Measurements from ENCODE around the gene ZNF335. TPM values are rescaled to one million over a fixed set of nuclear protein-coding genes. Genes with fewer than 3 reads are reported as not detected.

The ZNF335 gene
- total RNA-seq, 2 experiments from 2014 or later = 26.8 to 28.0 TPM

DNA sequence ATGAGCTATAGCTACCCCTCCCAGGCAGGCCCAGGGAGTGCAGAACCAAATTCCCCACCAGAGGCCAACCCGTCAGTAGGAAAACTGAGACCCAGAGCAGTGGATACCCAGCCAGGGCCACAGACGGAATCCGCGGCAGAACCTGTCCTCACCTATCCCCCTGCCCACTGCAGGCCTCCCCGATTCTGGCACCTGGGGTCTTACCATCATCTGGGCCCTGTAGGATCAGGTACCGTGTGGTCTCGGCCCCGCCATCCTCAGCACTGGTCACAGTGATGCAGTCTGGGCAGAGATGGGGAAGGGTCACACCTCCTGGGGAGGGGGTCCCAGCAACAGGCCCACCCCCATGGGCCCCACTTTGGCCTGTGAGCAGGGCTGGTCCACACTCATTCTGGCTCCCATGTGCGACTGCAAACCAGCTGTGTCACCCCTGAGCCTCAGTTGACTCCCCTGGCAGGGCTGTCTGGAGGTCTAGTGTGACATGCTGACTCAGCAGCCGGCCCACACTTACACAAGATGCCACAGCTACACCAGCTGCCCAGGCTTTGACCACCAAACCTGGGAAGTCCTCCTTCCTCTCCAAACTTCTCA, 3.8 kb downstream of the ZNF335 start:
- no peak for DNase-seq
- CTCF ChIA-PET = interaction anchor here (0.6 to 5.8 kb wide), 13 partner anchors 9 to 664 kb away, joined by 3 to 62 read pairs (median 5); no protein-coding TSS in a partner anchor
- Mint-ChIP-seq H3K9me3 (no peaks in the 10 kb centered on the region), H3K4me3 (no peak overlapping the region), H3K36me3 (ENCODE audit: low read depth) (peaks cover 15% of the 10 kb centered on the region), H3K4me1 (ENCODE audit: low read depth) (peaks cover 18% of the 10 kb centered on the region), H3K27ac (no peak overlapping the region), H3K27me3 (ENCODE audit: low read depth) (no peaks in the 10 kb centered on the region)
- intact Hi-C loops (cut with micrococcal nuclease) = no loop called here

- Mint-ChIP-seq H3K9me3 (no peaks in the 10 kb centered on the region), H3K4me1 (ENCODE audit: low read depth) (peaks cover 17% of the 10 kb centered on the region), H3K4me3 (no peak overlapping the region), H3K36me3 (ENCODE audit: low read depth) (peaks cover 17% of the 10 kb centered on the region), H3K27ac (no peak overlapping the region), H3K27me3 (ENCODE audit: low read depth) (no peaks in the 10 kb centered on the region)
- CTCF ChIA-PET = interaction anchor here (0.6 to 5.8 kb wide), 7 partner anchors 8 to 664 kb away, joined by 3 to 62 read pairs (median 6); no protein-coding TSS in a partner anchor
- intact Hi-C loops (cut with micrococcal nuclease) = no loop called here
- no peak for DNase-seq
Observed at GRCh38 chr20:45967551-45968080, 4.4 kb downstream of the ZNF335 start.

DNA sequence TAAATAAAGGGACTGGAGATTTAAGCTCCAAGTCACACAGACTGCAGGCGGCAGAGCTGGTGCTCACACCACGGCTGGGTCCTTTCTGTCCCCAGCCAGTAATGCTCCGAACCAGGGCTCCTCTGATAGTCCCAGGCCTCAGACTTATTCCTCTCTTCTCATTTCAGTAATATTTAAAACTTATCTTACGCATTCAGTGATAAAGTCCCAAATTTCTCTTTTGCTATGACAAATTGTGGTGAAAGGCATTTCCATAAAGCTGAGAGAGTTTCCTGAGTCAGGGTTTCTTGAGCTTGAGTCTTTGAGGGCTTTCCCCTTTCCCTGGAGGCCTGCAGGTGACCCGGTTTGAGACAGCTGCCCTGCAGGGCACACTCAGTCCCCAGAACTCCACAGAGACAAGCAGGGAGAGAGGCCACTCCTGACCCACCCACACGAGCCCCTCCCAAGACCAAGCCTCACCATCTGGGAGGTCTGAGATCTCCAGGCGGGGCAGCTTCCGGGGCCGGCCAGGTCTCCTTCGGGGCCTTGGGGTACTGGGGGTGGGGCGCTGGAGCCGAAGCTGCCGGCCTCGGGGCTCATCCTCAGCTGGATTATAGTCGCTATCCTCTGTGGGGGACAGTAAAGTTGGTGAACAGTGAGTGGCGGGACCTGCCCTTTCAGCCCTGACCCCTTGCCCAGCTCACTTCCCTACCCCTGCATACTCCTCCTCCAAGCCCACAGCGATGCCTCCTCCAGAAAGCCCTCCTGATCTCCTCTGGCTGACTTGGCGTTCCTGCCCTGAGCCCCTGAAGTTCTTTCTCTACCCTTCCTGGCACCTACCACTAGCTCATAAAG, 6.6 kb downstream of the ZNF335 start:
- no peak overlapping the region for H3K27ac Mint-ChIP-seq

DNA sequence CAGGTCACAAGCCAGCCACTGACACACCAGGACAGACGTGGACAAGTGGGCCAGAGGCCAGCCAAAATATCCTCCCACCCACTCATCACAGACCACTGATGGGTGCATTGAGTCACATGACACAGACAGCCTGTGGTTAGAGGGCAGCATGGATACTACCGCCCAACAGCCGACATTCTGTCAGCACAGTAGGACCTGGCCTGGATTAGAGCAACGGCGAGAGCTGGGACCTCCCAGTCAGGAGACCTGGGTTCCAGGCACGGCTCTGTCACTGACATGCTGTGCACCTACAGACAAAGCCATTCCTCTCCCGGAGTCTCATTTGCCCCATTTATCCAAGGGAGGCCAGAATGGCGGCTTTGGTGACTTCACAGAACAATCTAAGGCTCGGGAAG, 8.0 kb downstream of the ZNF335 start:
- H3K27ac Mint-ChIP-seq = no peak overlapping the region
- intact Hi-C loops (cut with micrococcal nuclease) = no loop called here

More for the DNA sequence above, 6.6 kb downstream of the ZNF335 start:
- H3K4me3 Mint-ChIP-seq = no peak overlapping the region
- DNase-seq = no peak
- no peaks in the 10 kb centered on the region for H3K27me3 Mint-ChIP-seq (ENCODE audit: low read depth)
- peaks cover 13% of the 10 kb centered on the region for H3K4me1 Mint-ChIP-seq (ENCODE audit: low read depth)
- CTCF ChIA-PET = interaction anchor here (0.6 to 3.4 kb wide), 2 partner anchors 9 to 166 kb away, joined by 6 to 14 read pairs; no protein-coding TSS in a partner anchor
- H3K9me3 Mint-ChIP-seq = no peaks in the 10 kb centered on the region
- peaks cover 20% of the 10 kb centered on the region for H3K36me3 Mint-ChIP-seq (ENCODE audit: low read depth)
- intact Hi-C loops (cut with micrococcal nuclease) = no loop called here

DNA sequence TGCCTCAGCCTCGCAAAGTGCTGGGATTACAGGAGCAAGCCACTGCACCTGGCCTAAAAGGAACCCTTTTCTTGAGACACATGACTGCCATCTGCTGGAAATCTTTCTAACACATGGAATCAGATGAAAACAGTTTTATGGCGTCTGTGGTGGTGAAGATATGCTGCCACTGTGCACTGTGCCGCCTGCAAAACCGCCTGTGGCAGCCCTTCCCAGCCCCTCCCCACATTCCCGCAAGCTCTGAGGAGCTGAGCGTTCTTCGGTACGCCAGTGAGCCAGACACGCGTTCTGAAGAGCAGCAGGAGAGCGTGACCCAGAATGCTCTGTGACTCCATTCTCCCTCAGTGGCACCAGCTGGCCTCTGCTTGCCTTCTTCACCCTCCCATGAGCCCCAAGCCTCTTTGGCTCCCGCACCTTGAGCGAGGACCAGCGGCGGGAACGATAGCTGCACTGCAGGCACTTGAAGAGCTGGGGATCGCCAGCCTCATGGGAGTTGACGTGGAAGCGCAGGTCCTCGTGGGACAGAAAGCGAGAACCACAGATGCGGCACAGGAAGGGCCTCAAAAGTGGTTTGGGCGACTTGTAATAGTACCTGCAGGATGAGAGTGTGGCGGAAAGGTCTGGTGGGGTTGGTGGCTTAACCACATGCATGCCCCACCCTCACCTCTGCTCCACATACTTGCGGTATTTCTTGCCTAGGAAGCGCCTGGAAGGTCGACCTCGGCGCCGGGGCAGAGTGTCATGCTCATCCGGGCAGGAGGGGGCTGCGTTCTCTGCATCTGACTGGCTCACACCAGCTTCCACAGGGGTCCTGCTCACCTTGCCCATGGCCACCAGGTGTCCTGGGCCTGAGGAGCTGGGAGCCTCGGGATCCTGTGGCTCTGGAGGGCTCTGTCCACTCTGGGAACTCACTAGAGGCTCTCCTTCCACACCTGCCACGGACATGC, 8.7 kb downstream of the ZNF335 start:
- H3K36me3 Mint-ChIP-seq (ENCODE audit: low read depth) = peaks cover 41% of the 10 kb centered on the region
- no peak for DNase-seq
- no peaks in the 10 kb centered on the region for H3K9me3 Mint-ChIP-seq
- no peak overlapping the region for H3K27ac Mint-ChIP-seq
- intact Hi-C loops (cut with micrococcal nuclease) = loop anchor here (1.0 to 2.0 kb wide), 3 partner anchors 31 to 164 kb away; no protein-coding TSS in a partner anchor
- H3K4me1 Mint-ChIP-seq (ENCODE audit: low read depth) = peaks cover 2% of the 10 kb centered on the region
- CTCF ChIA-PET = interaction anchor here (2.8 to 3.4 kb wide), 3 partner anchors 73 to 164 kb away, joined by 8 to 22 read pairs (median 14); partner anchors contain the start of genes CTSA and NEURL2
- no peaks in the 10 kb centered on the region for H3K27me3 Mint-ChIP-seq (ENCODE audit: low read depth)
- no peak overlapping the region for H3K4me3 Mint-ChIP-seq

More for the DNA sequence above, 8.0 kb downstream of the ZNF335 start:
- Mint-ChIP-seq H3K36me3 (ENCODE audit: low read depth) (peaks cover 34% of the 10 kb centered on the region), H3K4me3 (no peak overlapping the region), H3K9me3 (no peaks in the 10 kb centered on the region), H3K27me3 (ENCODE audit: low read depth) (no peaks in the 10 kb centered on the region), H3K4me1 (ENCODE audit: low read depth) (peaks cover 2% of the 10 kb centered on the region)
- no peak for DNase-seq
- CTCF ChIA-PET = interaction anchor here (3.4 kb wide), 1 partner anchor 164 kb away, joined by 14 read pairs; no protein-coding TSS in a partner anchor

DNA sequence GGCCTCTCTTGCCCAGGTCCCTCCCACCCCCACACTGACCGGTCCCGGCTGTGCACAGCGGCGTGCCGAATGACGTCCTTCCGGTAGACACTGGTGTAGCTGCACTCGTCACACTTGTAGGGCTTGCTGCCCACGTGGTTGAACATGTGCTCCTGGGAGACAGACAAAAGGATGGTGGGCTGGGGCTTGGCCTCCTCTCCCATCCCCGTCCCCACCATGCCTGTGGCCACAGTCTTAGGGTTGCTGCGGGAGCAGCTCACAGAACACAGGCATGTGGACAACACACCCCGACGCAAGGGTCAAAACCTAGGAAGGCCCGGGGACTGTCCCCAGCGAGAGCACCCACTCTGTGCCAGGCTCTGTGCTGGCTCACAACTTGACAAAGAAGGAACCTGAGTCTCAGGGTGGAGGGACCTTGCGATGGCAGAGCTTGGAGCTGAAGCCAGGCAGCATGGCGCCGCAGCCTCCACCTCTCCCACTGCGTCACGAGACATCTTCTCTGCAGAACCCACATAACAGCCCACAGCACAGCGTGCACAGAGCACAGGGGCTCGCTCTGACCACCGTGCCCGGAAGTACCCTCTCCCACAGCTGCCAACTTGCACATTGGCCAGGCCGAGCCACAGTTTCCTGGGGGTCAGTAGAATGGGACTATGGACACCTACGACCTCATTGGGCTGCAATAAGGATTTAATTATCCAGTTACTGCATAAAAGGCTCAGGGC, 9.8 kb downstream of the ZNF335 start:
- H3K36me3 Mint-ChIP-seq (ENCODE audit: low read depth) = peaks cover 42% of the 10 kb centered on the region
- peaks cover 2% of the 10 kb centered on the region for H3K4me1 Mint-ChIP-seq (ENCODE audit: low read depth)
- CTCF ChIA-PET = interaction anchor here (0.5 to 5.7 kb wide), 5 partner anchors 7 to 220 kb away, joined by 4 to 62 read pairs (median 14); partner anchors contain the start of genes CTSA and NEURL2
- no peak overlapping the region for H3K4me3 Mint-ChIP-seq
- no peak for DNase-seq
- no peaks in the 10 kb centered on the region for H3K27me3 Mint-ChIP-seq (ENCODE audit: low read depth)
- H3K9me3 Mint-ChIP-seq = no peaks in the 10 kb centered on the region
- intact Hi-C loops (cut with micrococcal nuclease) = loop anchor here (2.0 kb wide), 2 partner anchors 29 to 137 kb away; no protein-coding TSS in a partner anchor
- H3K27ac Mint-ChIP-seq = no peak overlapping the region

GRCh38 chr20:45959956-45960630, 11.9 kb downstream of the ZNF335 start:
- intact Hi-C loops (cut with micrococcal nuclease) = no loop called here
- DNase-seq = no peak
- Mint-ChIP-seq H3K36me3 (ENCODE audit: low read depth) (peaks cover 35% of the 10 kb centered on the region), H3K4me3 (no peak overlapping the region), H3K27me3 (ENCODE audit: low read depth) (no peaks in the 10 kb centered on the region), H3K9me3 (no peaks in the 10 kb centered on the region), H3K4me1 (ENCODE audit: low read depth) (no peaks in the 10 kb centered on the region), H3K27ac (no peak overlapping the region)
- CTCF ChIA-PET = interaction anchor here (0.9 to 5.7 kb wide), 3 partner anchors 9 to 135 kb away, joined by 4 to 62 read pairs (median 22); no protein-coding TSS in a partner anchor

GRCh38 chr20:45959126-45959525, 12.9 kb downstream of the ZNF335 start:
- Mint-ChIP-seq H3K4me1 (ENCODE audit: low read depth) (no peaks in the 10 kb centered on the region), H3K27ac (no peak overlapping the region), H3K9me3 (no peaks in the 10 kb centered on the region), H3K4me3 (no peak overlapping the region), H3K27me3 (ENCODE audit: low read depth) (no peaks in the 10 kb centered on the region), H3K36me3 (ENCODE audit: low read depth) (peaks cover 32% of the 10 kb centered on the region)
- no peak for DNase-seq
- CTCF ChIA-PET = interaction anchor here (5.7 kb wide), 1 partner anchor 10 kb away, joined by 62 read pairs; no protein-coding TSS in a partner anchor
- intact Hi-C loops (cut with micrococcal nuclease) = no loop called here

DNA sequence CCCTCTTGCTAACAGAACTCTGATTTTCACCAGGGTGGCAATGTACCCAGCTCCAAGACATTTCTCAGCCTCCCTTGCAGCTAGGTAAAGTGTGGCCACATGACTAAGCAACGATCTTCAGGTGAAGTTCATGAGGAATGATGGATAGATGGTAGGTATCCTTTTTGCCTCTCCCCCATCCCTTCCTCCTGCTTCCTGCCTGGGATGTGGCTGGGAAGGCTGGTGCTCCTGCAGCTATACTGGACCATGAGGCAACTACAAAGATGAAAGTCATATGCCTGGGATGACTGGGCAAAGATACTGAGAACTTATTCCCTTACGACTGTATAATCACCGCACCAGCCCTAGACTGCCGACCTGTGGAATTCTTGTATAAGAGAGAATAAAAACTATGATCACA, 13.4 kb downstream of the ZNF335 start:
- Mint-ChIP-seq H3K9me3 (no peaks in the 10 kb centered on the region), H3K4me3 (no peak overlapping the region), H3K4me1 (ENCODE audit: low read depth) (no peaks in the 10 kb centered on the region), H3K27ac (no peak overlapping the region), H3K27me3 (ENCODE audit: low read depth) (no peaks in the 10 kb centered on the region), H3K36me3 (ENCODE audit: low read depth) (peaks cover 31% of the 10 kb centered on the region)
- DNase-seq = no peak
- intact Hi-C loops (cut with micrococcal nuclease) = no loop called here
- CTCF ChIA-PET = interaction anchor here (5.7 kb wide), 1 partner anchor 11 kb away, joined by 62 read pairs; no protein-coding TSS in a partner anchor

DNA sequence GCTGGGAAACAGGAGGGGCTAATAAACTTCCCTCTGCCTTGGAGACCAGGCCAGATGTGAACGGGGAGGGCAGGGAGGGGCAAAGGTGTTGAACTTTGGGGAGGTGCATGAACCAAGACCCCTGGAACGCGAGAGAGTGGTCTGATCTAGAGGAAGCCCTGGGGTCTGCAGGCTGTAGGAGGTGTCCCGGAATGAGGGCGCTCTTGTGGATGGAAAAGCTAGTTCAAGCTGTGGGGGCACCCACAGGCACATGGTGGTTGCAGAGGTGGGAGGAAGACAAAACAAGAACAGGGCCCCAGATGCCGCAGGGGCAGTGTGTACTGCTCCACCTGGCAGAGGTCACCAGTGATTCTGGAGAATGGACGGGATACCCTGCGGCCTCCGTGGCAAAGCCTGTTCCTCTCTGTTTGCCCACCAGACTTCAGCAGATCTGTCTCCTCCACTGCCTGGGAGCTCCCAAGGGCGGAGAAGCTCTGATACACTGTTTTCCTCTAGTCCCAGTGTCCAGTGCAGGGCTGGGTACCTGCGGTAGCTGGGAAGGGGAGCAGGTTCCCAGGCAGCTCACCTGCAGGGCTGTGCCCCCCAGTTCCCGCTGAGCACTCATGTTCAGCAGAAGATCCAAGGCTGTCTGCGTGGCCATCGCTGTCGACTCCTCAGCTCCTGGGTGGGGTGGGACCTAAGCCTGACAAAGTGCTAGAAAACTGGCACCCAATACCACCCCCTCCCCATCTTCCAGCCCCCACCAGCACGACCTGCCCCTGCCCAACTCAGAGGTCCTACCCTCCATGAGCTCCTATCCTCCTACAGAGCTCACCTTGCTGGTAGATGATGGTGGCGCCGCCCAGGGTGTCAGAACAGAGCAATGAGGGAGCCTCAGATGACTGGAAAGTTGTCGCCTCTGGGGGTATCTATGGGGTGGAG, 14.7 kb downstream of the ZNF335 start:
- Mint-ChIP-seq H3K27ac (no peak overlapping the region), H3K4me1 (ENCODE audit: low read depth) (no peaks in the 10 kb centered on the region), H3K27me3 (ENCODE audit: low read depth) (no peaks in the 10 kb centered on the region), H3K9me3 (no peaks in the 10 kb centered on the region), H3K36me3 (ENCODE audit: low read depth) (peaks cover 29% of the 10 kb centered on the region), H3K4me3 (no peak overlapping the region)
- DNase-seq = no peak
- CTCF ChIA-PET = interaction anchor here (5.7 kb wide), 1 partner anchor 12 kb away, joined by 62 read pairs; no protein-coding TSS in a partner anchor
- intact Hi-C loops (cut with micrococcal nuclease) = no loop called here

Measured in activated naive CD4-positive, alpha-beta T cell treated with anti-CD3 and anti-CD28 coated beads for 36 hours (primary cell).